GM19025 (cell line): ENCODE measurements around the gene FYB2.

Experiments used
- ATAC-seq: cut with Tn5 transposase; IDR thresholded peaks from one replicate; pipeline ENCODE4 v1.9.1; 2021; ENCODE audit warnings: mild to moderate bottlenecking, low read depth, moderate library complexity; ENCODE audit not compliant: unreplicated experiment

The FYB2 gene, protein sequence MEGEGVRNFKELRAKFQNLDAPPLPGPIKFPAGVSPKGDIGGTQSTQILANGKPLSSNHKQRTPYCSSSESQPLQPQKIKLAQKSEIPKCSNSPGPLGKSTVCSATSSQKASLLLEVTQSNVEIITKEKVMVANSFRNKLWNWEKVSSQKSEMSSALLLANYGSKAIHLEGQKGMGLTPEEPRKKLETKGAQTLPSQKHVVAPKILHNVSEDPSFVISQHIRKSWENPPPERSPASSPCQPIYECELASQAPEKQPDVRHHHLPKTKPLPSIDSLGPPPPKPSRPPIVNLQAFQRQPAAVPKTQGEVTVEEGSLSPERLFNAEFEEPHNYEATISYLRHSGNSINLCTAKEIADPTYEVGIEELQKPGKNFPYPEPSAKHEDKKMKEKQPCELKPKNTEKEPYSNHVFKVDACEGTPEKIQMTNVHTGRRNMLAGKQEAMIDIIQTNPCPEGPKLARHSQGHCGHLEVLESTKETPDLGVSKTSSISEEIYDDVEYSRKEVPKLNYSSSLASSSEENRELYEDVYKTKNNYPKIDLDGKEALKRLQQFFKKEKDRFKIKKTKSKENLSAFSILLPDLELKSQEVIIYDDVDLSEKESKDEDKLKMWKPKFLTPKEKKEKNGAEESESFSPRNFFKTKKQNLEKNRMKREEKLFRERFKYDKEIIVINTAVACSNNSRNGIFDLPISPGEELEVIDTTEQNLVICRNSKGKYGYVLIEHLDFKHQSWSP

DNA sequence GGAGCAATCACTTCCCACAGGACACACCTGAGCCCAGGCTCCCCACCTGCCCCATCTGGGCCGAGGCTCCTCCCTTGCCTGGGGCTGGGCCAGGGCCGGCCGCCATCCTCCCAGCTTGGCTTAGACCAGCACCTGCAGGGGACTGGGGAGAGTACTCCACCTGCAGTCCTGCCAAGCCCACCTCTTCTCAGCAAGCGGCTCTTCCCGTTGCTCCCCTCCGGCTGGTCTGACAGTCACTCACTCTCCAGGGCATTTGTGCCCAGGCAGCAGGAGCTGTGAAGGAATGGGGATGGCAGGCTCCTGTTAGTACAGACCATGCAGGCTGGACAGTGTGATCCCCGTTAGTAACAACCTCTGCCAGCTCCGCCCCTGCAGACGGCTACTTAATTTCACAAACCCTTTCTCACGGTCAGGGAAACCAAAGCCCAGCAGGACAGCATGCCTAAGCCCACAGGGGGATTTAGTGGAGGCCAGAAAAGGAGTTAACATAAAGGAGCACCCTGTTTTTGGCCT is at the start of gene FYB2:
FYB2 (minus strand) TSS at position 18 of the 513 bp plus-strand sequence. CDS start 114 bp downstream, outside the sequence.
- ATAC-seq: no peak

DNA sequence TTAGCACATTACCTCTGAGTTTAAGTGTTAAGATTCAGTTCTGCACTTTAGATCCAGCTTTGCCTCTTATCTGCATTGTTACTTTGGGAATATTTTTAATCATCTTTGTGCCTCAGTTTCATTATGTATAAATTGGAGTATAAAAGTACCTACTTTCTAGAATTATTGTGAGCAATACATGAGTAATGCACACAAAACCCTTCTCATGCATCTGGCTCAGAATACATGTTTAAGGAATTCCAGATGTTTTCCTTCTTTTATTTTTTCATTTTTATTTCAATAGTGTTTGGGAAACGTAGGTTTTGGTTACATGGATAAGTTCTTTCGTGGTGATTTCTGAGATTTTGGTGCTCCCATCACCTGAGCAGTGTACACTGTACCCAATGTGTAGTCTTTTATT is 49.6 kb upstream of the FYB2 start:
- ATAC-seq: no peak

DNA sequence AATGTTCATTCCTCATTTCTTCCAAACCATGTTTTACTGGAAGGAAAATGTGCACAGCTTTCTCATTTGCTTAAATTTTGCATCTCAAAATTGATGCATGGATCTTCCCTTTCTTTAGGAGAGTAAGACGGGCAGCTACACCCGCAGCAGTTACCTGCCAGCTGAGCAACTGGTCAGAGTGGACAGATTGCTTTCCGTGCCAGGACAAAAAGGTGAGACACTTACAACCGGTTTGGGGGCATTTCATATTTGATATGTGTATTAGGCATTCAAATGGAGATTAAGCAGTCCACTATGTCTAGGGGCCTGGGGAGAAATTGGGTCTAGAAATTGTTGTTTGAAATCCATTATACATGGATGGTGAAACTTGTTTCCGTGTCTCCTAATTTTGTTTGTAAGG is 48.3 kb upstream of the FYB2 start:
- ATAC-seq: no peak

DNA sequence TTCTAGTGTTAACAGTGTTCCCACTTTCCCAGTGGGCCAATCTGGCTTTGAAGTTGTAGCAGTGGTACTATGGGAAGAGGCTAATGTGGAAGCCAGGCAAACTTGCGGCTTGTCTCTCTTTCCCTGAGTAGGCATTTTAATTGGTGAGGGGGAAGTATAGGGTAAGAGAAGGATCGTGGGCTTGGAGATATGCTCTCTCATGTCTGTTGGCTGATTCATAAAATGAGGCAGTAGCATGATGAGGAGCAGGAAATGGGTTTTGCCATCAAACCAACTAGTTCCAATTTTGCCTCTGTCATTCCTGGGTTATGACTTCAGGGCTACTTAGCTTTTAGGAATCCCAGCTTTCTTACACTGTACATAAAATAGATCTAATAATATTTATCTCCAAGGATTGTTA is 47.5 kb upstream of the FYB2 start:
- no peak for ATAC-seq

DNA sequence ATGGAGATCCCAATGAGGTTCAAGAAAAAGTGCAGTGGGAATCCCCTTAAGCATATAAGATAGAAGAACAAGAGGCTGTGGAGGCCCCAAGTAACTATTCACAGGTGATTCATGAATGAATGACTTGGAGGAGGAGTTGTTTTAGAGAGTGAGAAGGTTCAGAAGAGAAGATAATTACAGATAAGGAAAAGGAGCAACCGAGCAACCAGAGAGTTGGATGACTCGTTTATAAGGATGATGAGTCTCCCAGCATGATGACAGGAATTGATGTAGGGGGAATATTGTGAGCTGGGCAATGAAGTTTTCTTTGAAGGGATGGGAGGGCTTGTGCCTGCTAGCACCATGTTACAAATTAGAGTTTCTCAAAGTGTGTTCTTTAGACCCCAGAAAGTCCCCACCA is 45.2 kb upstream of the FYB2 start:
- ATAC-seq: no peak

DNA sequence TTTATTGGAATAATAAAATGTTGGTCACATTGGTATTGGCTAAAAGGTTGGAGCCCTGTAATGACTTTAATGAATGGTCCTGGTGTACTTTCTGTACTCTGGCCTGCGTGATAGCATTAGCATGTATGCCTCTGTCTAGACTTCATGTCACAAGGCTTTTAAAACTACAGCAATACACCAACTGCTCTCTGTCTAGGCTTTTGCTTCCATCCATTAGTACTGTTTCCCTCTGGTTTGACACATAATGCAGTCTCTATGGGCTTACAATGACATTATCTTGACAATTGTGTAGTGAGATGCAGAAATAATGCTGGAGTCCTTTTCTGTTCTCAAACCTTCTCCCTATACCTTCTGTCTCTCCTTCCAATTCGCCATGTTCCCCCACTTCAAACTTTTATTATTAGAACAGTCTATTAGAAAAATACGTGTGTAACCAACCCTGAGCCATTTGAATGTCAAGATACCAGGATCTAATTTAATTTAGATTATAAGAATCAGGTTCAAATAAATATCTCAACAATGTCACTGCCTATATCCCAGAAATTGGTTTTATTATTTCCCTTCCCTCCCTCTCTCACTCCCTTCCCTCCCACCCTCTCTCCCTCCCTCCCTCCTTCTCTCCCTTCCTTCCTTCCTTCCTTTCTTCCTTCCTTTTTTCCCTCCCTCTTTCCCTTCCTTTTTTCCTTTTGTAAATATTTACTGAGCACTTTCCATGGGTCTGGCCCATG is 44.2 kb upstream of the FYB2 start:
- no peak for ATAC-seq

DNA sequence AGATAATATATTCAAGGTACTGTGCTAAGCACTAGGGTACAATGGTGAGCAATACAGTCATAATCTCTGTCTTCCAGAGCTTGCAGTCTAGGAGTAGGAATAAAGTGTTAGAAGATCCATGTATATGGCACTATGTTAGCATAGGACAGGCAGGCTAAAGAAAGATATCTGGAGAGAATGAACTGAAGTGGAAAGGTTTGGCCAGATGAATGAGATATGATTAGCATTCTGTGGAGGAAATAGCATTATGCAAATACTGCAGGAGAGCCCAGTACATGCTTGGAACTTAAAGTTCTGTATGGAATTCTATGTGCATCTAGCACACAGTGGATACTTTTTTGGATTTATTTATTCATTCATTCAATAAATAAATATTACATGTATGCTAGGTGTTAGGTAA is 40.1 kb upstream of the FYB2 start:
- no peak for ATAC-seq

DNA sequence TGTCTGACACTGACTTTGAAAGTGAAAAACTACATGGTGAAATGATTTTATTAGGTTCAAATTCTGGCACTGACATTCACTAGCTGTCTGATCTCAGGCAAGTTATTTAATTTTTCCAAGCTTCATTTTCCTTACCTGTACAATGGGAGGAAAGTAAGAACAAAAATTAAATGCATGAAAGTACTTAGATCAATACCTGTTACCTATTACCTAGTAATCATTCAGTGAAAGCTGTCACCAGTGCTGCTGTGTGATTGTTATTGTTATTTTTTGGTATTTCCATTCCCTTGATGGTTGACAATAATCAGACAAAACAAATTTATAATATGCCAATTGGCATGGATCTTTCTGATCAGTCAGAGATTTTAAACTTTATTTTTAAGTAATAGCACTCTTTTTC is 37.0 kb upstream of the FYB2 start:
- no peak for ATAC-seq

DNA sequence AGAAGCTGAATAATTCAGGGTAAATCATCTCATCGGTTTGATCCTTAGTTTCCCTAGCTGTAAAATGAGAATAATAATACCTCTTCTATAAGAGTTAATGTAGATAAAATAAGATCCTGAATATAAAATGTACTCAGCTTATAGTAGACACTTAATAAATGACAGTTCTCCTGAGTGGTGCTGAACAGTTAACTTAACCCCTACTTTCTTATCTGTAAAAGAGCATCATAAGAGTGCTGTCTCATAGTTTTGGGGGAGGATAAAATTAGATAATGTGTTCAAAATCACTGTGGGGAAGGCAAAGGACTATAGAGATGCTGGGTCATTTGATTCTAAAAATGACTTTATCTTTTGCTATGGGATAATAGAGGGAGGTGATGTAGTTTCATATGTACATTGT is 36.0 kb upstream of the FYB2 start:
- ATAC-seq: no peak

DNA sequence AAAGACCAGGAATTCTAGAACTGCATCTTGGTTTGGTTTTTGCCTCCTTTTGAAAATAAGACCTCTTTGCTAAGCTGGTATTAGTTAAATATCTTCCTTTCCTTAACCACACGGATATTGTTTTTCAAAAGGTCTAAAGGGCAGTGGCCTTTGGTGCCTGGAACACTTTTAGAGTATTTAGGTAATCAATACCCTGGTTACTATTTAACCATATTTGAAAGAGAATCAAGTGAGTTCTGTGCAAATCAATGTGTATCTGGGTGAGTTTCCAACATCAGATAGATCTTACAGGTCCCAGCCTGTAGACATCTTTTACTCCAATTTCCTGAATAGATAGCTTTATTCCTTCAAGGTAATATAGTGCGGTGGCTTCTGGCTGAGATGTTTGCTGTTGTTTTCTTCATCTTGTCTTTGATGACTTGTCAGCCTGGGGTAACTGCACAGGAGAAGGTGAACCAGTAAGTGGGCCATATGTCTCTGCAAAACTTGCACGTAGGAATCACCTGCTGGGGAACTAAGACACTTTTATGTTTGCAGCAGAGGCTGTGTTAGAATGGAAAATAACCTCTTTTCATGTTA is 35.4 kb upstream of the FYB2 start, which contains the start of gene C8A:
C8A (plus strand) TSS at position 277 of the 579 bp plus-strand sequence; CDS start at position 382, 105 bp downstream.
- ATAC-seq: no peak

DNA sequence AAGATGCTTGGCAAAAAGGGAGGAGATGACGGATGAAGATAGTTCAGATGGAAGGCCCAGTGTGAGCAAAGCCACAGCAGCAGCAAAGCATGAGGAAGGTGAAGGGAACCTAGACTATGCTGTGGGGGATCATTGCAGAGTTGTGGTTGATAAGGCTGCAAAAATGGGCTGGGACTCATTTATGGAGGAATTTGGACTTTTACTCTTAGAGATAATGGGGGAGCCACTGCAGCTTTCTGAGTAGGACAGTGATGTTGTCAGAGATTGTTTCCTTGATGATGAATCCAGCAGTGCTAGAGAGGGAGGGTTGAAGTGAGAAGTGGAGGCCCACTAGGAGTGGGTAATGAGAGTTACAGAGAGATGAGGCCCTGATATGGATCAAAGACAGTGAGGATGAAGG is 33.3 kb upstream of the FYB2 start:
- no peak for ATAC-seq

DNA sequence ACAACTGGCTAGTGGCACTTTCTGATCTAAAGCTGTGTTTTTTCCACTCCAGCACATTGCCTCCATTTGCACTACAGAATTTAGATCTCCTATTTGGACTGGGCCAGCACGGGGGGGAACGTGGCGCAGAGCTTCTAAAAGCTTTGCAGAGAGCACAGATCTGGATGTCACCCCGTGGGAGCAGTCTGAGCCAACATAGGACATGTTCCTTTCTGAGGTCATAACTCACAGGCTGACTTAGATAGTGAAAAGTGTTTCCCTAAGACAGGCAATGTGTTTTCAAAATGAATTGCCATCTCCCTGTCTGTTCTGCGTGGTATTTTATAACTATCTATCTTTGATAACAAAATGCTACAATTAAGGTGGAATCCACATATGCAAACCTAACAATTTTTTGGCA is 31.7 kb upstream of the FYB2 start:
- ATAC-seq: no peak

DNA sequence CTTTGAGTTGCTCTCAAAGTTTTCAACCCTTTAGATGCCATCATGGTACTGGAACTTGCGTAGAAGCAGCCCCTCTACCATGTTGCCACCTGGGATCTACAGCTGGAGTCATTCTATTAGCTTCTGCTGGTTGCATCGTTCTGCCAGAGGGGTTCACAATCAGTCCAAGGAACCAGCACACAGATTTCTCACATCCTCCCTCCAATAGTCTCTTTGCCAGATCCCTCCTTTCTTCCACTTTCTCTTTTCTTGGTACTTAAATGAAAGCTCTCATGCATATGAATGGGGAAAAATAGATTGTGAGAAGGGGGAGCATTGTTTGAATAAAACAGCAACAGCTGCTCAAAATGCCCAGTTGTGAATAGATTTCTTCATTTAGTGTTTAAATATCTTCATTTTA is 31.2 kb upstream of the FYB2 start:
- no peak for ATAC-seq

DNA sequence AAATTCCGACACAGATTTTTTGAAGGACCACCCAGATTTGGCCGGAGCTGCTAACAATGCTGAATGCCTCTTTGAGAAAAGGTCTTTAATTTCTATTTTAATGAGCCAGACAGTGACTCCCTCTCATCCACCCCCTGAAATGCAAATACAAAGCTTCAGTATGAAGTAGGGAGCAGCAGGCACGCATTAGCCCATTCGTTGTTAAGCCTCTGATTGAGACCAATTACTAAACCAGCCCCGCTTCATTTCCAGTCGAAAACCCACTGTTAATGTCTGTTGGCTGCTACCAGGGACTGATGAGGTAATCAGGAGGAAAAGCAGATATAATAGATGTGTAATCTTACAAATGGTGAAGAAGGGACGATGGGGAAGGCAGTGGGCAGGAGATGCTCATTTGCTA is 30.5 kb upstream of the FYB2 start:
- no peak for ATAC-seq

DNA sequence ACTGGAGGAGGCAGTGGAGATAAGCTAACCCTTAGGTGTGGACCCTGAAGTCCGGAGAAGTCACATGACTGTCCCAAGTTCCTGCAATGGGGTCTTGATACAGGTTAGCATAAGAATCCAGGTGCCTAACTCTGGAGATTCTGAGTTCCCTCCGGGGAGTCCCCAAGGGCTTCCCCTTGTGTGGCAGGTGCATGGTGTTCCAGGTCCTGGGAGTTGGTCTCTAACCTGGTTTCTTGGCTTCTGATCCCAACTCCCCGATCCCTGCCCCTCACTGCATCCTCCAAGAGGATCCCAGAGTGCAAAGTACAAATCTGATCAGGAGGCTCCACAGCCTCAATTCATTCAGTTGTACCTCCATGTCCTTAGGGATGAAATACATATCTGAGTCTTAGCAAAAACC is 26.1 kb upstream of the FYB2 start:
- no peak for ATAC-seq

DNA sequence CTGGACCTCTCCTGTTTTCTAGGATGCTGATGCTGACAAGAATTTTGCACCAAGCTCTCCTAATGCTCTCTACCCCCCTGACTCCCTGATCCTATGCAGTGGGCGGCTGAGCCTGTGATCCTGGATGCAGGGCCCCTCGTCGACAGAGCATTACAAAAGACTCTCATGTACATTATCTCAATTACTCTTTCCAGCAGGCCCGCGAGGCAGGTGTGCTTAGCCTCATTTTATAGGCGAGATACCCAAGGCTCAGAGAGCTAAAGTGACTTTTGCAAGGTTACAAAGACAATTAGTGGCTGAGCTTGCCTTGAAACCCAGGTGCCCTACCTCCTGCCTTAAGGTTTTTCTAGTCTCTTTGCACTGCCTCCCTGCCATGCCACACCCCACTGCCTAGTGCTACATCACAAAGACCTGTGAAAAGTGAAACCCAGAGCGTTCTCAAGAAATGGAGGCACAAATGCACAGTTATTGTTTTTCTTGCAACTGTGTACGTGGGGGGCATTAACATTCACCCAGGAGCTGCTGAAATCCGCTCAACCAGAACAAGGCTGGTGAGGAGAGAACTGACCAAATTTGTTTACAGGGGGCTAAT is 25.4 kb upstream of the FYB2 start:
- no peak for ATAC-seq

DNA sequence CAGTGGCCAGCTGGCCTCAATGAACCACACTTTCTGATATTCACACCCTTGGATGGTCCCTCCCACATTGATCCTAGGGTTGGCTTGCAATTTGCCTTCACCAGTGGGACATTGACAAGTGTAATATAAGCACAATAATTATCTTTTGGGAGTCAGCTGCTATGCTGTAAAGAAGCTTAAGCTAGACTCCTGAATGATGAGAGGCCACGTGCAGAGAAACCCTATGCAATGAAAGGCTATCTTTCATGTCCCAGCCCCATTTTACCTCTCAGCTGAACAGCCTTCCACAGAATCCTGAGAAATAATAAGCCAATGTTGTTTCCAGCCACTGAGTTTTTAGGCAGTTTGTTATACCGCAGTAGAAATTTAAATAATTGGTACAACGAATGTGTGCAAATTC is 24.3 kb upstream of the FYB2 start:
- ATAC-seq: no peak

DNA sequence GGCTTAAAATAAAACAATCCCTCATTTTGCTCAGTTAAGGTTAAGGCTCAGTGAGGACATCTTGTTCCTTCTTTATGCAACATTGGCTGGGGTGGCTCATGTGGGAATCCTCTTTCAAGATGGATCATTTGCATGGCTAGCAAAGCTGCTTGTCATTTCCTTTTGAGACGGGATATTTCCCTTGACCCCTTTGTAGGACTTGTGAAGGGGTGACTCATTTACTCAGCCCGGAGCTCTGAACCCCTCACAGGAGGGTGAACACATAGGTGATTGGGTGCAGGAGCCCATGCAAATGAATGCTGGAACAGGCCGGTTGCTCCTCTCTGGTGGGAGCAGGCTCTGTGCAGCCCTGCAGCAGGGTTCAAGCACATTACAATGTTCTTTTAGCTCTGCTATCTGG is 19.6 kb upstream of the FYB2 start:
- ATAC-seq: no peak

DNA sequence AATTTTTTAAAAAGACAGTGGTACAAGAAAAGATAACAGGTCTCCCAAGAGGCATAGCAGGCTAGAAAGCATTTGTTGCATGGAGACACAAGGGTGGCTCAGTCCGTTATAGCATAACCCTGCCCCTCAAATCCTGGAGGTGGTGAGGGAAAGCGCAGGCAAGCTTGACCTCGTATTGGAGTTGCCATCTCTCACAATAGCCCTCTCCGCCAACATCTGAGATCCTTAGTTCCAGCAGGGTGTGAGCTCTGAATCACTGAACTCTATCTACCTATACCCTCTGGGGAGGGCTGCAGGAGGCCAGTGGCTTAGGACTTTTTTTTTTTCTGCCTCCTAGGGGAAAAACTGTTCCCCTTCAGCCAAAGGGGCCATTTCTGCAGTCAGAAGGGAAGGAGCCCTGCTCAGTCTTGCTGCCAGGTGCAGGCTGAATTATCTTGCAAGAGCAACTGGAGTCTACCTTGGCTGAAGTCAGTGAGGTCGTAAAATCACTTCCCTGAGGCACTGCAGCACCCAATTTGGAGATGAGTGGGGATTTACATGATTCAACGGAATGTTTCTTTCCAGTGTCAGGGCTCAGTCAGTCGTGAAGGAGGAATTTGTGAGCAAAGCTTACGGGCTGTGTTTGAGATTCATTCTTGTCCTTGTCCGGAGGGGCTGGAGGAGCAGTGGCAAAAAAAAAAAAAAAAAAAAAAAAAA is 18.2 kb upstream of the FYB2 start:
- no peak for ATAC-seq

DNA sequence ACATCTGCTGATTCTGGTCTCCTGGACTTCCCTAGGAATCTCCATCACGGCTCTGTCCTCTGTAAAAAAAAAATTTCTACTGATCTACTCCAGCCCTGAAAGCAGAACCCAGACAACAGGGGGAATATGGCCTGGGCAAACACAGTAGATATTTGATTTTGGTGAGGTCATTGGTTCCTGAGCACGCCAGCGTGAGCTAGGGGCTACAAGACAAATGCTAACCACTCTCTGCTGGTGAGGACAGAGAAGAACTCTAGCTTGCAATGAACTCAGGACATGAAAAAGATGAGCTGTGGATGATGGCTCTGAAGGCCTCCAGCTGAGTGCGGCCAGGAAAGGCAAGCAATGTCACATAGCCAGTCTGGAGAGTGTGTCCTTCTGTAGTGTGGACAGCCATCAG is 17.2 kb upstream of the FYB2 start:
- ATAC-seq: no peak
